Thyroid gland (tissue), 4 donors: ENCODE results near the gene HNRNPA0. TPM values are rescaled to one million over a fixed set of nuclear protein-coding genes. Genes with fewer than 3 reads are reported as not detected.

Experiments used
- DNase-seq, 2 donors: peaks; one replicate each; pipeline ENCODE4 v3.0.0-alpha.2; 2019
- H3K27ac ChIP-seq, 3 donors: fragments of 200-600 bp; sonication (generic); 1 replicate in 2 of 3; 2 replicates in 1 of 3; pipeline ENCODE4 v1.5.1; 2016 to 2019; ENCODE audit warnings: mild to moderate bottlenecking in 1 of 3, moderate library complexity in 1 of 3
- H3K27me3 ChIP-seq: fragments of 200-600 bp; sonication (generic); one replicate; pipeline ENCODE4 v1.5.1; 2019
- H3K36me3 ChIP-seq, 2 donors: fragments of 200-600 bp; sonication (generic); one replicate each; pipeline ENCODE4 v1.5.1; 2016 to 2019
- H3K4me1 ChIP-seq, 2 donors: fragments of 200-600 bp; sonication (generic); one replicate each; pipeline ENCODE4 v1.5.1; 2017 to 2019
- H3K4me3 ChIP-seq, 3 donors: fragments of 200-600 bp; sonication (generic); replicated peaks in 1 of 3; 1 replicate in 2 of 3; 2 replicates in 1 of 3; pipeline ENCODE4 v1.5.1; 2016; ENCODE audit warnings: mild to moderate bottlenecking in 1 of 3
- H3K9me3 ChIP-seq: fragments of 200-600 bp; sonication (generic); one replicate; pipeline ENCODE4 v1.5.1; 2017
- CTCF ChIP-seq, 6 experiments: fragments of 200-600 bp in 3 of 6; fragments of 450-650 bp in 3 of 6; sonication (generic) in 3 of 6; IDR thresholded peaks; one replicate each; pipeline ENCODE4 v1.5.1; 2016 to 2019; ENCODE audit warnings: antibody characterized with exemption in 6 of 6, mild to moderate bottlenecking in 2 of 6, inconsistent platforms in 1 of 6, moderate library complexity in 1 of 6
- POLR2A ChIP-seq, 2 donors: fragments of 450-650 bp; IDR thresholded peaks; one replicate each; pipeline ENCODE4 v1.6.1; 2017; ENCODE audit warnings: antibody characterized with exemption in 2 of 2, mild to moderate bottlenecking in 2 of 2, moderate library complexity in 1 of 2
- WGBS, 2 donors: methylation state at CpG; one replicate each; pipeline ENCODE4 v1.1.5; 2017; 5-methylcytosine and 5-hydroxymethylcytosine counted together
- intact Hi-C: fragments of 100-400 bp; cut with DNase I; formaldehyde crosslinking; loops from one replicate; pipeline ENCODE4 v1.15.1; 2023
- total RNA-seq, 4 donors: library from RNA; depleted of rRNA; stranded (reverse); fragments of >200 nt; gene quantifications; one replicate each; pipeline ENCODE4 v1.2.3, GENCODE V29; 2016

The HNRNPA0 gene
- total RNA-seq, 4 donors from 2014 or later: 10.6 to 14.1 (median 12.4) TPM

- intact Hi-C loops: no loop called here
- Histone ChIP-seq H3K4me1 (peaks cover 36 to 50% of the 10 kb centered on the region in 2 donors), H3K27me3 (no peaks in the 10 kb centered on the region), H3K27ac (peak overlapping the region; percentile 84 to 91 (median 87)), H3K36me3 (no peaks in the 10 kb centered on the region), H3K4me3 (peak overlapping the region in 1 of 3 donors; percentile 33), H3K9me3 (no peaks in the 10 kb centered on the region)
- WGBS, 2 donors: 20 to 61% methylated on average over 2 of the region's 2 CpGs
- TF ChIP-seq POLR2A (IDR thresholded peaks at IDR 0.05) (no peak), CTCF (IDR thresholded peaks at IDR 0.05) (no peak)
- no peak for DNase-seq
Observed at GRCh38 chr5:137734331-137734730, 19.8 kb downstream of the HNRNPA0 start.

- 88 to 89% methylated on average over 3 of the region's 3 CpGs for WGBS, 2 donors
- H3K36me3 ChIP-seq: no peaks in the 10 kb centered on the region
- peaks cover 36 to 53% of the 10 kb centered on the region in 2 donors for H3K4me1 ChIP-seq
- H3K27ac ChIP-seq: peak overlapping the region; percentile 84 to 91 (median 87)
- no peak overlapping the region for H3K4me3 ChIP-seq
- no peaks in the 10 kb centered on the region for H3K27me3 ChIP-seq
- intact Hi-C loops: no loop called here
- H3K9me3 ChIP-seq: no peaks in the 10 kb centered on the region
- TF ChIP-seq POLR2A (IDR thresholded peaks at IDR 0.05) (no peak), CTCF (IDR thresholded peaks at IDR 0.05) (no peak)
- no peak for DNase-seq
Observed at GRCh38 chr5:137733922-137734321, 20.2 kb downstream of the HNRNPA0 start.

- H3K27me3 ChIP-seq: no peaks in the 10 kb centered on the region
- no peak for TF ChIP-seq POLR2A (IDR thresholded peaks at IDR 0.05)
- TF ChIP-seq CTCF (IDR thresholded peaks at IDR 0.05): no peak
- DNase-seq: peak in 1 of 2 donors; percentile 8
- intact Hi-C loops: no loop called here
- no peaks in the 10 kb centered on the region for H3K36me3 ChIP-seq
- H3K4me3 ChIP-seq: no peak overlapping the region
- H3K27ac ChIP-seq: peak overlapping the region; percentile 84 to 91 (median 87)
- 41 to 57% methylated on average over 3 of the region's 3 CpGs for WGBS, 2 donors
- H3K4me1 ChIP-seq: peaks cover 36 to 54% of the 10 kb centered on the region in 2 donors
- no peaks in the 10 kb centered on the region for H3K9me3 ChIP-seq
Observed at GRCh38 chr5:137733006-137733405, 21.2 kb downstream of the HNRNPA0 start.

GRCh38 chr5:137731176-137731575, 23.0 kb downstream of the HNRNPA0 start:
- no peaks in the 10 kb centered on the region for H3K27me3 ChIP-seq
- H3K36me3 ChIP-seq: no peaks in the 10 kb centered on the region
- 80 to 87% methylated on average over 3 of the region's 3 CpGs for WGBS, 2 donors
- no peak for TF ChIP-seq POLR2A (IDR thresholded peaks at IDR 0.05)
- TF ChIP-seq CTCF (IDR thresholded peaks at IDR 0.05): no peak
- no peak overlapping the region for H3K4me3 ChIP-seq
- H3K4me1 ChIP-seq: peaks cover 34 to 55% of the 10 kb centered on the region in 2 donors
- H3K9me3 ChIP-seq: no peaks in the 10 kb centered on the region
- intact Hi-C loops: no loop called here
- DNase-seq: no peak
- H3K27ac ChIP-seq: peak overlapping the region in 2 of 3 donors; percentile 32 to 60

GRCh38 chr5:137730336-137730735, 23.8 kb downstream of the HNRNPA0 start:
- Histone ChIP-seq H3K4me3 (no peak overlapping the region), H3K27me3 (no peaks in the 10 kb centered on the region), H3K36me3 (no peaks in the 10 kb centered on the region), H3K9me3 (no peaks in the 10 kb centered on the region), H3K4me1 (peaks cover 27 to 52% of the 10 kb centered on the region in 2 donors), H3K27ac (peak overlapping the region; percentile 6 to 60 (median 32))
- no peak for DNase-seq
- intact Hi-C loops: no loop called here
- TF ChIP-seq POLR2A (IDR thresholded peaks at IDR 0.05) (no peak), CTCF (IDR thresholded peaks at IDR 0.05) (no peak)
